ENCODE measurements around the gene SEMA5A. TPM values are rescaled to one million over a fixed set of nuclear protein-coding genes. Genes with fewer than 3 reads are reported as not detected.

The SEMA5A gene
- total RNA-seq, 1 donor from 2014 or later, result 5.4 TPM

GRCh38 chr5:9239626-9240025, 306.2 kb downstream of the SEMA5A start:
- no peak for DNase-seq (ENCODE audit: extremely low read depth, low read depth, low spot score)

- no peak for DNase-seq (ENCODE audit: extremely low read depth, low read depth, low spot score)
These were observed 306.8 kb downstream of the SEMA5A start for GRCh38 chr5:9239071-9239470.

GRCh38 chr5:9233712-9234111, 312.2 kb downstream of the SEMA5A start:
- DNase-seq (ENCODE audit: extremely low read depth, low read depth, low spot score), result no peak

- DNase-seq (ENCODE audit: extremely low read depth, low read depth, low spot score), result no peak
These were observed 312.8 kb downstream of the SEMA5A start for GRCh38 chr5:9233035-9233434.

- DNase-seq (ENCODE audit: extremely low read depth, low read depth, low spot score), result no peak
These were observed 314.0 kb downstream of the SEMA5A start for GRCh38 chr5:9231842-9232241.

- DNase-seq (ENCODE audit: extremely low read depth, low read depth, low spot score), result no peak
These were observed 315.5 kb downstream of the SEMA5A start for GRCh38 chr5:9230355-9230754.

- DNase-seq (ENCODE audit: extremely low read depth, low read depth, low spot score), result no peak
These were observed 319.8 kb downstream of the SEMA5A start for GRCh38 chr5:9226016-9226536.

- DNase-seq (ENCODE audit: extremely low read depth, low read depth, low spot score), result no peak
These were observed 323.6 kb downstream of the SEMA5A start for GRCh38 chr5:9222054-9222976.

GRCh38 chr5:9218358-9218757, 327.5 kb downstream of the SEMA5A start:
- no peak for DNase-seq (ENCODE audit: extremely low read depth, low read depth, low spot score)

GRCh38 chr5:9212605-9213004, 333.3 kb downstream of the SEMA5A start:
- no peak for DNase-seq (ENCODE audit: extremely low read depth, low read depth, low spot score)

GRCh38 chr5:9209846-9210492, 335.9 kb downstream of the SEMA5A start:
- no peak for DNase-seq (ENCODE audit: extremely low read depth, low read depth, low spot score)

- DNase-seq (ENCODE audit: extremely low read depth, low read depth, low spot score), result peak; percentile 3
These were observed 338.0 kb downstream of the SEMA5A start for GRCh38 chr5:9207817-9208418.

GRCh38 chr5:9202636-9203035, 343.2 kb downstream of the SEMA5A start:
- DNase-seq (ENCODE audit: extremely low read depth, low read depth, low spot score), result no peak

- no peak for DNase-seq (ENCODE audit: extremely low read depth, low read depth, low spot score)
These were observed 344.1 kb downstream of the SEMA5A start for GRCh38 chr5:9201761-9202160.

- DNase-seq (ENCODE audit: extremely low read depth, low read depth, low spot score), result no peak
These were observed 344.9 kb downstream of the SEMA5A start for GRCh38 chr5:9201011-9201410.

GRCh38 chr5:9198394-9198793, 347.5 kb downstream of the SEMA5A start:
- no peak for DNase-seq (ENCODE audit: extremely low read depth, low read depth, low spot score)

GRCh38 chr5:9197881-9198260, 348.0 kb downstream of the SEMA5A start:
- DNase-seq (ENCODE audit: extremely low read depth, low read depth, low spot score), result no peak

GRCh38 chr5:9196403-9197227, 349.3 kb downstream of the SEMA5A start:
- no peak for DNase-seq (ENCODE audit: extremely low read depth, low read depth, low spot score)

GRCh38 chr5:9194509-9194908, 351.4 kb downstream of the SEMA5A start:
- DNase-seq (ENCODE audit: extremely low read depth, low read depth, low spot score), result no peak

GRCh38 chr5:9192266-9192665, 353.6 kb downstream of the SEMA5A start:
- no peak for DNase-seq (ENCODE audit: extremely low read depth, low read depth, low spot score)

- no peak for DNase-seq (ENCODE audit: extremely low read depth, low read depth, low spot score)
These were observed 356.2 kb downstream of the SEMA5A start for GRCh38 chr5:9189681-9190080.

All from glomerular endothelial cell (primary cell).